Cardiac muscle cell (in vitro differentiated cells and primary cell): Measurements from ENCODE around the gene AJM1. TPM values are rescaled to one million over a fixed set of nuclear protein-coding genes. Genes with fewer than 3 reads are reported as not detected.

Experiments used
- DNase-seq, 2 donors: peaks; one replicate each; pipeline versions ENCODE4 v3.0.0 to v3.0.0-alpha.2; 2010 to 2017; ENCODE audit warnings: low read depth in 1 of 2, low spot score in 1 of 2
- H3K27ac ChIP-seq: fragments of 200-600 bp; sonication (generic); 2 replicates; pipeline ENCODE4 v1.5.1; 2016
- H3K27me3 ChIP-seq: fragments of 200-600 bp; sonication (generic); 2 replicates; pipeline ENCODE4 v1.6.0; 2016; ENCODE audit warnings: control low read depth
- H3K36me3 ChIP-seq: fragments of 200-600 bp; sonication (generic); 2 replicates; pipeline ENCODE4 v1.5.1; 2016; ENCODE audit warnings: control low read depth
- H3K4me1 ChIP-seq: fragments of 200-600 bp; sonication (generic); 2 replicates; pipeline ENCODE4 v1.8.1; 2017; ENCODE audit warnings: low read depth, mild to moderate bottlenecking, mixed run types
- H3K4me3 ChIP-seq: fragments of 200-600 bp; sonication (generic); 2 replicates; pipeline ENCODE4 v1.5.1; 2016; ENCODE audit warnings: mild to moderate bottlenecking
- H3K9me3 ChIP-seq: fragments of 200-600 bp; sonication (generic); 2 replicates; pipeline ENCODE4 v1.5.1; 2017; ENCODE audit warnings: low read depth, mild to moderate bottlenecking, control low read depth
- polyA plus RNA-seq: library from polyadenylated mRNA; unstranded; fragments of >200 nt; fragmentation: Nextera tagmentation; extraction: Ambion mirVana; gene quantifications from 2 replicates; pipeline ENCODE4 v1.2.1, GENCODE V29; 2016
- total RNA-seq: library from RNA; depleted of rRNA; stranded (reverse); fragments of >200 nt; gene quantifications from 2 replicates; pipeline ENCODE4 v1.2.3, GENCODE V29; 2016
- TF ChIP-seq, protein P1 (sequence below): IDR thresholded peaks from 2 replicates; pipeline ENCODE4 v1.5.1; 2012; ENCODE audit warnings: low read depth, mild to moderate bottlenecking, low read length

The AJM1 gene
- total and polyA plus RNA-seq, 2 experiments from 2014 or later = 8.5 to 12.1 TPM

DNA sequence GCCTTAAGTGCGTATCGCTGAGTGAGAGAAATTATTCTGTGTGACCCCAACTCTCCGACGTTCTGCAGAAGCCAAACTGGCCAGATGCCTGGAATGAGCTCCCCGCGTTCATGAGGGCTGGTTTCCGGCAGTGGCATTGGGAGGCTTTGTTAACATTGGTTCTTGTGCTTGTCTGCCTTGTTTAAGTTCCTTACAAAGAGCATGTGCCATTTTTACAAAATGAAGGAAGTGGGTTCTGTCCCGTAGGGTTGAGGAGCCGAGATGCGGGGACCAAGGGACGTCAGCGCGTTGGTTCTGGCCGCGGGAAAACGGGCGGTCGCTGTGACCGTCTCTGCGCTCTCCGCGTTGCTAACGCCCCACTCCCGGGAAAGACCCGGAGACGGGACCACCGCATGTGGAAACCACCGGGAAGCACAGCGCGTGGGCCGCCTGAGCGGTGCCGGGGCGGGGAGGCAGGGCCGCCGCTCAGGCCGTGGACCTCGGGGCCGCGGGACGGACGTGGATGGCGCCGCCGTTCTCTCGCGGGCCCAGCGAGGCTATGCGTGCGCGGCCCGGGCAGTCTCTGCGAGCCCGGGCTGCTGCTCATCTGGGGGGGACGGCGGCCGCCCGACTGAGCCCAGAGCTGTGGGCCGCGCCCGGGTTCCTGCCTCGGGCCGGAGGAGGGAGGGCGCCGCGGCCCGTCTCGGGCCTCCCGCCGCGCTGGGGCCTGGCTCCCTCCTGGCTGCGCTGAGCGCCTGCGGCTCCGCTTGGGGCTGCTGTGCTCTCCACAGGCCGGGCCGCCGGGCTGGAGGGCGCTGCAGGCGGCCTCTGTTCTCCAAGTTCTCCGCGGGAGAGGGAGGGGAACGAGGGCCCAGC lies 21.1 kb upstream of the AJM1 start:
- peak overlapping the region; percentile 45 for H3K27ac ChIP-seq
- H3K36me3 ChIP-seq = peaks cover 8% of the 10 kb centered on the region
- DNase-seq = peak; percentile 66
- TF ChIP-seq, protein P1, sequence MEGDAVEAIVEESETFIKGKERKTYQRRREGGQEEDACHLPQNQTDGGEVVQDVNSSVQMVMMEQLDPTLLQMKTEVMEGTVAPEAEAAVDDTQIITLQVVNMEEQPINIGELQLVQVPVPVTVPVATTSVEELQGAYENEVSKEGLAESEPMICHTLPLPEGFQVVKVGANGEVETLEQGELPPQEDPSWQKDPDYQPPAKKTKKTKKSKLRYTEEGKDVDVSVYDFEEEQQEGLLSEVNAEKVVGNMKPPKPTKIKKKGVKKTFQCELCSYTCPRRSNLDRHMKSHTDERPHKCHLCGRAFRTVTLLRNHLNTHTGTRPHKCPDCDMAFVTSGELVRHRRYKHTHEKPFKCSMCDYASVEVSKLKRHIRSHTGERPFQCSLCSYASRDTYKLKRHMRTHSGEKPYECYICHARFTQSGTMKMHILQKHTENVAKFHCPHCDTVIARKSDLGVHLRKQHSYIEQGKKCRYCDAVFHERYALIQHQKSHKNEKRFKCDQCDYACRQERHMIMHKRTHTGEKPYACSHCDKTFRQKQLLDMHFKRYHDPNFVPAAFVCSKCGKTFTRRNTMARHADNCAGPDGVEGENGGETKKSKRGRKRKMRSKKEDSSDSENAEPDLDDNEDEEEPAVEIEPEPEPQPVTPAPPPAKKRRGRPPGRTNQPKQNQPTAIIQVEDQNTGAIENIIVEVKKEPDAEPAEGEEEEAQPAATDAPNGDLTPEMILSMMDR = no peak
- peak overlapping the region; percentile 15 for H3K4me3 ChIP-seq
- H3K9me3 ChIP-seq = no peaks in the 10 kb centered on the region
- no peaks in the 10 kb centered on the region for H3K27me3 ChIP-seq
- peaks cover 3% of the 10 kb centered on the region for H3K4me1 ChIP-seq

DNA sequence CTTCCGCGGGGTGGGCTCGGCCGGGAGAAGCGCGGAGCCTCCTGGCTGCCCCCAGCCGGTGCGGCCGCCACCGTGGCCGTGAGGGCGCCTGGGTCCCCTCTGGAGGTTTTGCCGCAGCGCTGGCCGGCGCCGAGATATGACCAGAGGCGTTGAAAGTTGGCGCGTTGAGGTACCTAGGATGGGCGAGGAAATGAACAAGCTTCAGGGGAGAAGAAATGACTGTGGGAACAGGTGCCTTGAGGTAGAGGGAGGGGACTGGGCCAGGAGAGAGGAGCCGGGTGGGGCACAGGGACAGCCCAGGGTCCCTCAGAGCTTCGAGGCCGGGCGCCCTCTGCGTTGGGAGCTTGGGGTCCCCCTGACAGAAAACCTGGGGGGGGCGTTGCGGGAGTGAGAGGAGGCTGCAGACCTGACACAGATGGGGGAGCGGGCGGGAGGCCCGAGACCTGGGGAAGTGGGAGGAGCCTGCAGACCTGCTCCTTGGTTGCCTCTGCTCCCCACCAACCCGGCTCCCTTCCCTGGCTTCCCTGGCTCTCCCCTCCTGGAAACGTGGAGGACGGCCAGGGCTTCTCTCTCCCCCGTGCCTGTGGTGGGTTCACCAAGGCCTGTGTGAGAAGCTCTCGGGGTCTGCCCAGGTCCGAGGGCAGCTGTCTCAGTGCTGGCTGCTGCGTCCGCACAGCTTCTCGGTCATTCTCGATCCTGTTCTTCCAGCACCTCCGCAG lies 20.3 kb upstream of the AJM1 start:
- H3K4me1 ChIP-seq = peaks cover 3% of the 10 kb centered on the region
- no peaks in the 10 kb centered on the region for H3K27me3 ChIP-seq
- no peak for DNase-seq
- H3K27ac ChIP-seq = peak overlapping the region; percentile 45
- TF ChIP-seq, protein P1 = no peak
- no peak overlapping the region for H3K4me3 ChIP-seq
- H3K36me3 ChIP-seq = peaks cover 15% of the 10 kb centered on the region
- H3K9me3 ChIP-seq = no peaks in the 10 kb centered on the region

DNA sequence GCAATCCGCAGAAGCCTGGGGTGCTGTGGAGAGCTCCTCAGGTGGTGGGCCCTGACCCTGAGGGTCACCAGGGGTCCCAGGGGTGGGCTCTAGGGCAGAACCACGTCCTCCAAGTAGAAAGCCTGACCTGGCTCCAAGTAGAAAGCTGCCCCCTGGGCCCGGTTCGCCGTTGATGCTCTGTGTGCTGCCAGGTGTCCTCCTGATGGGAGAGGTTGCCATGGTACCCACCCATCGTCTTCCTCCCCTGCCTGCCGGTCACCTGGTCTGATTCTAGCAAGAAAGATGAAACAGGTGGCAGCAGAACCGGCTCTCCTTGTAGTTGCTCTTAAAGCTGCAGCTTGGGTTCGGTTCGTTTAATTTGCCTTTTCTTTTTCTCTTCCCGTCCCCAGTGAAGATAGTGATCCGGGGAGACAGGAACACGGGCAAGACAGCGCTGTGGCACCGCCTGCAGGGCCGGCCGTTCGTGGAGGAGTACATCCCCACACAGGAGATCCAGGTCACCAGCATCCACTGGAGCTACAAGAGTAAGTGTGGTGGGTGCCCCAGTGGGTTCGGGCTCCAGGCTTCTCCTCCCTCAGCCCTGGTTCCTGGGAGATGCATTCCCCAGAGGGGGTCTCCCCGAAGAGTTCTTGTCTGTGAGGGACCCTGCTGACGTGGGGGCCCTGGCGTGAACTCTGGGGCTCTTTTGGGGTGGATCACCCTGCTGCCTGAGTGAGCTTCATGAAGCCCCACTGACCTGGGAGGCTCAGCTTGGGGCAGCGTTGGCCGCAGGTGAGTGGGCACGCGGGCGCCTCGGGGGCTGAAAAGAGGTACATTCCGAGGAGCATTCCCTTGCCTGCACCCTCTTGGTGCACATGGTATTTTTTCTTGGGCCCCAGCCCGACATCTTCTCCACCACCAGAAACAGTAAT lies 18.9 kb upstream of the AJM1 start:
- no peak for DNase-seq
- Histone ChIP-seq H3K9me3 (no peaks in the 10 kb centered on the region), H3K4me1 (peaks cover 3% of the 10 kb centered on the region), H3K27ac (no peak overlapping the region), H3K36me3 (peaks cover 16% of the 10 kb centered on the region), H3K27me3 (no peaks in the 10 kb centered on the region), H3K4me3 (no peak overlapping the region)
- TF ChIP-seq, protein P1 = no peak

DNA sequence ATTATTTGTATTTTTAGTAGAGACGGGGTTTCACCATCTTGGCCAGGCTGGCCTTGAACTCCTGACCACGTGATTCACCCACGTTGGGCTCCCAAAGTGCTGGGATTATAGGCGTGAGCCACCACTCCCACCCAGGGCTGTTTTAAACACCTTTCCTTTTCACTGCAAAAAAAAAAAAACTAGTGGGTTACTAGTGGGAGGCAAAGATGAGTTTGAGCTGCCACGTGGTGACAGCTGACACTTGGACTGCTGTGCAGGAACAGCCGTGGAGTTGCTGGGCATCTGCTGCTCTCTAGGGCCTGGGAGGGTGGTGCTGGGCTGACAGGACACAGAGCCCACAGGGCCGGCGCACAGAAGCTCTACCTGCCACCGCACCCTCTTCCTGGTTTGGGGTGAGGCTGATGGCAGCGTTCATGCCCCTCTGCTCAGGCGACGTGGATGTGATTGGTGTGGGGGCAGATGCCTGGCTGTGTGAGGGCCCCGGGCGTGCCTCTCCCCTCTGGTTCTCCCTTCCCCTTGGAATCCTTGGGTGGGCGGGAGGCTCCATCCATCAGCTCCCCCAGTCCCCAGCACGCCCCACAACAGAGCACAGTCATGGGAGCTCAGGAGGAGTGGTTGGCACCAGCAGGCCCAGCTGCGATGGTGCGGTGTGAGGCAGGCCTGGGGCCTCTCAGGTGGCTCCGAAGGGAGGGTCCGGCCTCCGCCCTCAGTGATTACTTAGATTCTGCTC lies 17.6 kb upstream of the AJM1 start:
- Histone ChIP-seq H3K27ac (no peak overlapping the region), H3K4me3 (no peak overlapping the region), H3K36me3 (peaks cover 18% of the 10 kb centered on the region), H3K4me1 (peaks cover 3% of the 10 kb centered on the region), H3K9me3 (no peaks in the 10 kb centered on the region), H3K27me3 (no peaks in the 10 kb centered on the region)
- TF ChIP-seq, protein P1 = no peak
- no peak for DNase-seq
